Stimulated activated CD8-positive, alpha-beta memory T cell treated with anti-CD3 and anti-CD28 coated beads, Interleukin-12 subunit alpha, Interleukin-12 subunit beta, amount 100 ng/mL, for 1 hour (primary cell): ENCODE results near the gene MAGI1.
"Not testable (repeated sequence)": the region's sequence is repeated elsewhere in the genome, so short reads cannot be mapped to it uniquely, and the experiment has no call there.

ENCODE experiments used
- DNase-seq: peaks from one replicate; pipeline ENCODE4 v3.0.0-alpha.2; 2020; ENCODE audit warnings: low read depth

The MAGI1 gene

GRCh38 chr3:65873028-65873427 is 165.7 kb downstream of the MAGI1 start:
- no peak for DNase-seq

- no peak for DNase-seq
These were observed 167.2 kb downstream of the MAGI1 start for GRCh38 chr3:65871305-65872141.

GRCh38 chr3:65869798-65870197 is 168.9 kb downstream of the MAGI1 start:
- no peak for DNase-seq

- no peak for DNase-seq
These were observed 171.1 kb downstream of the MAGI1 start for GRCh38 chr3:65867463-65868210.

GRCh38 chr3:65864357-65864904 is 174.3 kb downstream of the MAGI1 start:
- no peak for DNase-seq

GRCh38 chr3:65861718-65862117 is 177.0 kb downstream of the MAGI1 start:
- DNase-seq: no peak

GRCh38 chr3:65859612-65860011 is 179.1 kb downstream of the MAGI1 start:
- not testable (repeated sequence) for DNase-seq

- no peak for DNase-seq
These were observed 180.0 kb downstream of the MAGI1 start for GRCh38 chr3:65858749-65859148.

GRCh38 chr3:65857327-65857726 is 181.4 kb downstream of the MAGI1 start:
- DNase-seq: no peak

GRCh38 chr3:65856907-65857306 is 181.8 kb downstream of the MAGI1 start:
- no peak for DNase-seq

- no peak for DNase-seq
These were observed 183.2 kb downstream of the MAGI1 start for GRCh38 chr3:65855370-65856100.

- DNase-seq: no peak
These were observed 184.0 kb downstream of the MAGI1 start for GRCh38 chr3:65854606-65855304.

- DNase-seq: no peak
These were observed 186.9 kb downstream of the MAGI1 start for GRCh38 chr3:65851827-65852226.

GRCh38 chr3:65850261-65850660 is 188.5 kb downstream of the MAGI1 start:
- no peak for DNase-seq

GRCh38 chr3:65848024-65848423 is 190.7 kb downstream of the MAGI1 start:
- no peak for DNase-seq

- DNase-seq: no peak
These were observed 191.8 kb downstream of the MAGI1 start for GRCh38 chr3:65846936-65847335.

- no peak for DNase-seq
These were observed 194.3 kb downstream of the MAGI1 start for GRCh38 chr3:65844370-65844769.

GRCh38 chr3:65843732-65844131 is 195.0 kb downstream of the MAGI1 start:
- DNase-seq: no peak

GRCh38 chr3:65837604-65838003 is 201.1 kb downstream of the MAGI1 start:
- DNase-seq: no peak

GRCh38 chr3:65836047-65836446 is 202.7 kb downstream of the MAGI1 start:
- DNase-seq: no peak

- DNase-seq: no peak
These were observed 204.8 kb downstream of the MAGI1 start for GRCh38 chr3:65833761-65834505.
